ENCODE results near the gene VIPAS39.

- TF ChIP-seq CTCF (IDR thresholded peaks at IDR 0.05) (no peak), POLR2A (IDR thresholded peaks at IDR 0.05) (no peak)
Observed at GRCh38 chr14:77424862-77425261, 32.5 kb downstream of the VIPAS39 start.
